ENCODE data around the gene FAM200A.
A peak's percentile ranks its signal among the peaks of the same experiment; 100 is the strongest.
"Not testable (repeated sequence)": the region's sequence is repeated elsewhere in the genome, so short reads cannot be mapped to it uniquely, and the experiment has no call there.

FAM200A gene

DNA sequence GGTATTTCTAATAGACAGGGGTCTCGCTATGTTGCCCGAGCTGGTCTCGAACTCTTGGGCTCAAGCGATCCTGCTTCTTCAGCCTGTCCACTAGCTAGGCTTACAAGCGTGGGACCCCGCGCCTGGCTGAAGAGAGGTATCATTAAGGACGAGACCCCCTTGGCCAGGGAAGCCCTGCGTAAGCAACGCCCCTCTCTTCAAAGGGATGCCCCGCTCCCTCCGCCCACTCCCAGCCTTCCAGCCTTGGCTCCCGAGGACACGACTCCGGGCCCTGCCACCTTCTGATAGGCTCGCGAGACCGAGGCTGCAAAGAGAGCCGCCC lies 47.7 kb downstream of the FAM200A start:
- no peak for DNase-seq (ENCODE audit: low read depth)

DNA sequence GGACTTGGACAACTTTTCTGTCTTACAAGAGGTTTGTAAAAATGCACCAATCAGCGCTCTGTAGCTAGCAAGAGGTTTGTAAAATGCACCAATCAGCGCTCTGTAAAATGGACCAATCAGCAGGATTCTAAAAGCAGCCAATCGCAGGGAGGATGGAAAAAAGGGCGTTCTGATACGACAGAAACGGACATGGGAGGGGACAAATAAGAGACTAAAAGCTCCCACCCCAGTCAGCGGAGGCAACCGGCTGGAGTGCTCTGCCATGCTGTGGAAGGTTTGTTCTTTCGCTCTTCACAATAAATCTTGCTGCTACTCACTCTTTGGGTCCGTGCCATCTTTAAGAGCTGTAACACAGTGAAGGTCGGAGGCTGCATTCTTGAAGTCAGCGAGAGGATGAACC lies 50.7 kb downstream of the FAM200A start:
- not testable (repeated sequence) for DNase-seq (ENCODE audit: low read depth)

DNA sequence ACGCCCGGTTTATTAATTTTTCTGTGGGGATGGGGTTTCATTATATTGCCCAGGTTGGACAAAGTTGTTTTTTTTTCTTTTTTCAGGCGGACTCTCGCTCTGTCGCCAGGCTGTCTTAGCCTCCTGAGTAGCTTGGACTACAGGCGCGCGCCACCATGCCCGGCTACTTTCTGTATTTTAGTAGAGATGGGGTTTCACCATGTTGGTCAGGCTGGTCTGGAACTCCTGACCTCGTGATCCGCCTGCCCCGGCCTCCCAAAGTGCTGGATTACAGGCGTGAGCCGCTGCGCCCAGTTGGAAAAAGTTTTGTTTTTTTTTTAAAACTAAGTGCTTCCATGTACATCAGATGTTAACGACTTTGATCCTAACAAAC lies 51.3 kb downstream of the FAM200A start:
- DNase-seq (ENCODE audit: low read depth), result no peak

DNA sequence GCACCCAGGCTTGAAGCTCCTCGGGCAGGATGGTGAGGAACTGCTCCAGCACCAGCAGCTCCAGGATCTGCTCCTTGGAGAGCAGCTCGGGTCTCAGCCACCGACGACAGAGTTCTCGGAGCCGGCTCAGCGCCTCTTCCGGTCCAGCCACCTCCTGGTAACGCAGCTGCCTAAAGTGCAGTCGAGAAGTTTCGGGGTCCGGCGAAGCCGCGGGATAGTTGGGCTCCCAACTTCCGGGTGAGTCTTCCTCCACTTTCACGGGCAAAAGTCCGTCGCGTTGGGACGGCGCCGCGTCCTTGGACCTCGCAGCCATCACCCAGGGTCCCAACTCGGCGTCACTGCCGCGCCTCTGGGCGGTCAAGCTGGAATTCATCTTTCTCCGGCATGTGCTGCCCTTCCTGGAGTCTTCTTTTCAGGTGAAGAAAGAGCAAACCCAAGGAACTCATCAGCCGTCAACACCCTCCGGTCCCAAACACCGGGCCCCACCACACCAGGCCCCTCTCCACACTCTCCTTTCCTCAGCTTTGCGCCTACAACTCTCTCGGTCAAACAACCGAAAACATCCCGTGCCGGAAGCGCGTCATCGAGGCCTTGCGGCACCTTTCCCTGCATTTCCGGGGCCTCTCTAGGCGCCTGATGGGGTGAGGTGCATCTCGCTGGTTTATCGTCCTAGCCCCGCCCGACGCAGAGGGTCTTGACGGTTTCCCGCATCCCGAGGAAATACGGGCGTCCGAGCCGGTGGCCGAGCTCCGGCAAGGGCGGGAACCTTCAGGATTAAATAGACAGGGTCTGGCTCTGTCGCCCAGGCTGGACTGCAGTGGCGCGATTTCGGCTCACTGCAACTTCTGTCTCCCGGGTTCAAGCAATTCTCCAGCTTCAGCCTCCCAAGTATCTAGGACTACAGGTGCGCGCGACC lies 51.9 kb downstream of the FAM200A start, which contains the start of gene ZNF394:
Gene ZNF394 (minus strand): TSS at position 561 of the 916 bp plus-strand sequence. CDS start 188 bp downstream, at position 373.
- DNase-seq (ENCODE audit: low read depth), result peak; percentile 83

DNA sequence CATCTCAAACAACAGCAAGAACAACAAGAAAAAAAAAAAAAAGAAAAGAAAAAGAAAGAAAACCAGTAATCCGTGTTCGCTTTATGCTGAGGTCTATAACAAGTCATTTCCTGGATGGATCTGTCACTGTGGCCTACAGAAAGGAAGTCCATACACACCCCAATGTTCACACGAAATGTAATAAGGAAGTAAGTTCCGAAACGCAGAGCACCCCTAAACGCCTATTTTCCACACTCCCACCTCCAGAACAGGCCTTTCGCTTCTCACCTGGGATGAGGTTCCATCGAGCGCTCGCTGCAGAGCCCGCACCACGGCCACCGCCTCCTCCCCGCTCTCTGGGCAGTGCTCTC lies 52.6 kb downstream of the FAM200A start:
- no peak for DNase-seq (ENCODE audit: low read depth)

DNA sequence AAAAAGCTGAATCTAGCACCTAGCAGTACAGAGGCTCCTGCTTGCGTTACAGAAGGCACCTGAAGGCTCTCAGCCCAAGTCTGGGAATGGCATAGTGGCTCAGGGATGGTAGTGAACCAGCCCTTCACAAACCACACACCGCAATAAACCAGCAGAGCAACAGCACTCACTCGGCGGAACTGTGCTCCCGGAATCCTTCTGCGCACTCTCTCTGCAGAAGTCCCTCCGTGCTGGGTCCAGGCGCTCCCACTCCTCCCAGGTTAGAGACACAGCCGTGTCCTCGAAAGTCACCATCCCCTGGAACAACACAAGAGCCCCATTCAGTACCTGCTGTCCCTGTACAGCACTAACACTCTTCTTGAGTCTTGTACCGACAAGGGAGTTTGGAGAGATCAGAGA lies 53.4 kb downstream of the FAM200A start:
- DNase-seq (ENCODE audit: low read depth), result no peak

DNA sequence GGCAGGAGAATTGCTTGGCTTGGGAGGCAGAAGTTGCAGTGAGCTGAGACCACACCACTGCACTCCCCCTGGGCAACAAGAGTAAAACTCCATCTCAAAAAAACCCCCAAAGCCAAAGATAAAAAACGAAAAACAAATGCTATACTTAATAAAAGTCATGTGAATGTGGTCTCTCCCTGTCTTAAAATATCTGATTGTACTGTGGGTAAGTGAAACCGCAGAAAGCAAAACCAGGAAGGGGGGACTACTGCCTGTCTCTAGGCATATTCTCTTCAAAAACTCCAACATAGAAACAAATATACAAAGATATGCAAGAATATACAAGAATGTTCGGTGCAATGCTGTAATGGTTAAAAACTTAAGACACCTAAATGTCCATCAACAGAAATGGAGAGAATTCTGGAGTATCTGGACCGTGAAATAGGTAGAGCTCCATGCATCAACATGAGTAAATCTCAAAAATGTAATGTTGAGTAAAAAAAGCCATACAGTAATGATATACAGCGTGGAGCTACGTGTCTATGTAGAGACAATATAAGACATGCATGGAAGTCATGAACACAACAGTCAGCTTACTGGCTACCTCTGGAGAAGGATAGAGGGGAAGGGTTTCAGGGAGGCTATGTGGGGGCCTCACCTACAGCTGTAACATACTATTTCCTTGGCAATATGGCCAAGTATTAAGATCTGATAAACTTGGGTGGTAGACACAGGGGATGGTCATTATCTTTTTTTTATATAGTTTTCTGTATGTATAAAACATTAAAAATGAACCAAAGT lies 54.0 kb downstream of the FAM200A start:
- no peak for DNase-seq (ENCODE audit: low read depth)

All from T-helper 22 cell (primary cell).